ENCODE results near the gene DYDC1.

- TF ChIP-seq, protein P1, sequence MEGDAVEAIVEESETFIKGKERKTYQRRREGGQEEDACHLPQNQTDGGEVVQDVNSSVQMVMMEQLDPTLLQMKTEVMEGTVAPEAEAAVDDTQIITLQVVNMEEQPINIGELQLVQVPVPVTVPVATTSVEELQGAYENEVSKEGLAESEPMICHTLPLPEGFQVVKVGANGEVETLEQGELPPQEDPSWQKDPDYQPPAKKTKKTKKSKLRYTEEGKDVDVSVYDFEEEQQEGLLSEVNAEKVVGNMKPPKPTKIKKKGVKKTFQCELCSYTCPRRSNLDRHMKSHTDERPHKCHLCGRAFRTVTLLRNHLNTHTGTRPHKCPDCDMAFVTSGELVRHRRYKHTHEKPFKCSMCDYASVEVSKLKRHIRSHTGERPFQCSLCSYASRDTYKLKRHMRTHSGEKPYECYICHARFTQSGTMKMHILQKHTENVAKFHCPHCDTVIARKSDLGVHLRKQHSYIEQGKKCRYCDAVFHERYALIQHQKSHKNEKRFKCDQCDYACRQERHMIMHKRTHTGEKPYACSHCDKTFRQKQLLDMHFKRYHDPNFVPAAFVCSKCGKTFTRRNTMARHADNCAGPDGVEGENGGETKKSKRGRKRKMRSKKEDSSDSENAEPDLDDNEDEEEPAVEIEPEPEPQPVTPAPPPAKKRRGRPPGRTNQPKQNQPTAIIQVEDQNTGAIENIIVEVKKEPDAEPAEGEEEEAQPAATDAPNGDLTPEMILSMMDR (IDR thresholded peaks at IDR 0.05; ENCODE audit: low read depth, low read length, poor library complexity, severe bottlenecking) = no peak
- TF ChIP-seq EZH2phosphoT487 (IDR thresholded peaks at IDR 0.05; ENCODE audit: borderline replicate concordance, low read length) = no peak
Observed at GRCh38 chr10:80350251-80350650, 6.3 kb downstream of the DYDC1 start.
